Left lung (tissue), 10 donors: ENCODE results near the gene PHOSPHO1. TPM values are rescaled to one million over a fixed set of nuclear protein-coding genes. Genes with fewer than 3 reads are reported as not detected.
A peak's percentile ranks its signal among the peaks of the same experiment; 100 is the strongest.

Source experiments
- ATAC-seq: fragments of 200-7000 bp; cut with Tn5 transposase; one replicate; pipeline ENCODE4 v1.9.1; 2020; ENCODE audit warnings: moderate library complexity
- DNase-seq, 4 donors: peaks; one replicate each; pipeline ENCODE4 v3.0.0-alpha.2; 2013 to 2020
- H3K27ac ChIP-seq, 2 donors: fragments of 200-600 bp; sonication (generic) in 1 of 2; one replicate each; pipeline versions ENCODE4 v1.5.0 to v1.8.0; 2020 to 2021
- H3K27me3 ChIP-seq, 2 donors: fragments of 200-600 bp; sonication (generic) in 1 of 2; one replicate each; pipeline versions ENCODE4 v1.5.0 to v1.8.0; 2020 to 2021
- H3K36me3 ChIP-seq, 2 donors: fragments of 200-600 bp; sonication (generic) in 1 of 2; one replicate each; pipeline versions ENCODE4 v1.5.0 to v1.8.0; 2020 to 2021
- H3K4me1 ChIP-seq, 2 donors: fragments of 200-600 bp; one replicate each; pipeline ENCODE4 v1.8.0; 2021
- H3K4me3 ChIP-seq, 2 donors: fragments of 200-600 bp; sonication (generic) in 1 of 2; one replicate each; pipeline versions ENCODE4 v1.5.0 to v1.8.0; 2020 to 2021; ENCODE audit warnings: mild to moderate bottlenecking in 1 of 2
- H3K9me3 ChIP-seq, 2 donors: fragments of 200-600 bp; sonication (generic) in 1 of 2; one replicate each; pipeline versions ENCODE4 v1.5.0 to v1.8.0; 2020 to 2021
- CTCF ChIP-seq, 2 donors: fragments of 200-600 bp; sonication (generic) in 1 of 2; IDR thresholded peaks; one replicate each; pipeline versions ENCODE4 v1.5.0 to v1.8.0; 2021; ENCODE audit warnings: antibody characterized with exemption in 2 of 2
- intact Hi-C, 2 donors: fragments of 100-400 bp; cut with DNase I; formaldehyde crosslinking; loops; one replicate each; pipeline versions ENCODE4 v1.11.2 to v1.14.2; 2022
- polyA plus RNA-seq, 6 donors: library from polyadenylated mRNA; unstranded; fragments of 120-200 nt; gene quantifications; one replicate each; pipeline ENCODE4 v1.2.1, GENCODE V29; 2013; ENCODE audit not compliant: insufficient read length in 6 of 6
- total RNA-seq, 2 donors: library from RNA; stranded (reverse); fragmentation: NEBNext Ultra II Directional; extraction: Animal tissue kit (Norgen Biotek cat#: 25700); gene quantifications; one replicate each; pipeline ENCODE4 v1.2.1, GENCODE V29; 2021
- donor health status: DM: no; HTN: yes; CAD: no.
- donor health status: DM: no; HTN: no; CAD: no.

PHOSPHO1 gene
- total and polyA plus RNA-seq, 8 donors = 1.0 to 8.5 (median 2.6) TPM

- Histone ChIP-seq H3K27me3 (peaks cover 0 to 16% of the 10 kb centered on the region in 2 donors), H3K36me3 (no peaks in the 10 kb centered on the region), H3K9me3 (no peaks in the 10 kb centered on the region), H3K4me3 (no peak overlapping the region), H3K4me1 (peaks cover 0 to 26% of the 10 kb centered on the region in 2 donors), H3K27ac (peak overlapping the region in 1 of 2 donors; percentile 82)
- peak; percentile 65 for ATAC-seq
- intact Hi-C loops = no loop called here
- TF ChIP-seq CTCF (IDR thresholded peaks at IDR 0.05) = no peak
- peak in 2 of 4 donors; percentile 10 to 57 for DNase-seq
Measured at GRCh38 chr17:49252148-49252695, 21.6 kb upstream of the PHOSPHO1 start.

- no peaks in the 10 kb centered on the region for H3K36me3 ChIP-seq
- intact Hi-C loops = no loop called here
- ATAC-seq = no peak
- peaks cover 0 to 25% of the 10 kb centered on the region in 2 donors for H3K4me1 ChIP-seq
- TF ChIP-seq CTCF (IDR thresholded peaks at IDR 0.05) = no peak
- no peak overlapping the region for H3K4me3 ChIP-seq
- H3K9me3 ChIP-seq = no peaks in the 10 kb centered on the region
- H3K27ac ChIP-seq = no peak overlapping the region
- peaks cover 0 to 22% of the 10 kb centered on the region in 2 donors for H3K27me3 ChIP-seq
- DNase-seq = no peak
Measured at GRCh38 chr17:49249890-49250522, 19.4 kb upstream of the PHOSPHO1 start.

- no peak overlapping the region for H3K4me3 ChIP-seq
- TF ChIP-seq CTCF (IDR thresholded peaks at IDR 0.05) = no peak
- ATAC-seq (peak; percentile 11), DNase-seq (peak in 3 of 4 donors; percentile 34 to 79 (median 35))
- H3K4me1 ChIP-seq = peaks cover 0 to 22% of the 10 kb centered on the region in 2 donors
- no peak overlapping the region for H3K27ac ChIP-seq
- no peaks in the 10 kb centered on the region for H3K36me3 ChIP-seq
- H3K27me3 ChIP-seq = peaks cover 0 to 22% of the 10 kb centered on the region in 2 donors
- no peaks in the 10 kb centered on the region for H3K9me3 ChIP-seq
- intact Hi-C loops = no loop called here
Measured at GRCh38 chr17:49249292-49249794, 18.8 kb upstream of the PHOSPHO1 start.

GRCh38 chr17:49247944-49248343 is 17.4 kb upstream of the PHOSPHO1 start:
- Histone ChIP-seq H3K4me1 (peaks cover 0 to 21% of the 10 kb centered on the region in 2 donors), H3K9me3 (no peaks in the 10 kb centered on the region), H3K4me3 (no peak overlapping the region), H3K27ac (no peak overlapping the region), H3K36me3 (no peaks in the 10 kb centered on the region), H3K27me3 (peaks cover 0 to 22% of the 10 kb centered on the region in 2 donors)
- ATAC-seq (no peak), DNase-seq (no peak)
- intact Hi-C loops = no loop called here
- TF ChIP-seq CTCF (IDR thresholded peaks at IDR 0.05) = no peak

- no peaks in the 10 kb centered on the region for H3K9me3 ChIP-seq
- no peak for ATAC-seq
- no peak for TF ChIP-seq CTCF (IDR thresholded peaks at IDR 0.05)
- peaks cover 0 to 21% of the 10 kb centered on the region in 2 donors for H3K27me3 ChIP-seq
- H3K4me1 ChIP-seq = no peaks in the 10 kb centered on the region
- no peaks in the 10 kb centered on the region for H3K36me3 ChIP-seq
- intact Hi-C loops = no loop called here
- no peak overlapping the region for H3K4me3 ChIP-seq
- H3K27ac ChIP-seq = no peak overlapping the region
- DNase-seq = no peak
Measured at GRCh38 chr17:49244839-49245238, 14.3 kb upstream of the PHOSPHO1 start.
